ENCODE measurements around the gene CIC.

The CIC gene

DNA sequence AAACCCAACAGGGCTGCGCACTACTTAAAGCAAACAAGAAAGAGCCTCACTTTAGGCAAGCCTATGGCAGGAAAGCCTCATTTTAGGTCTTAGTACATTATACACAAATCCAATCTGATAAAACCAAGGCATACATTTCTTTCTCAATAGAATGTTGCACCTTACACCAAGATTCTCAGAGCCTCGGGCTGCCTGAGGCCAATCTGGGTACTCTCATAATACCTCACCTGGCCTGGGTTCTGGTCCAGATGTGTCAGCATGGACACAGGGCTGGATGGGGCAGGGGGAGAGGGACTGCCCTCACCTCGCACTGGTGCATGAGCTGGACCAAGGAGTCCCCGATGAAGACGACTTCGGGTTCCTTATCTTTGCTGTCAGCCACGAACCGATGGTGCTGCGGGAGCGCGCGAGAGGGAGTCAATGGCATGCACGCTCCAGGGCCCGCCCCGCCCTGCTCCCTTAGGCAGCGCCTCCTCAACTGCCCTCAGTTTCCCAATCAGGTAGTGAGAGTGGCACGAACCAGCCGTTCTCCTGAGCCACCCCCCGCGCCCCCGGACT is 32.7 kb downstream of the CIC start, which contains the start of gene PRR19:
PRR19 (plus strand) TSS at position 487 of the 558 bp plus-strand sequence. CDS start 7,453 bp downstream, outside the sequence.
- Histone ChIP-seq H3F3A (ENCODE audit: insufficient read depth, low read length) (no peaks in the 10 kb centered on the region; the same call in 1 of the 2 replicates), H3K4me3 (ENCODE audit: low read length) (peak within 1 kb of the TSS; percentile 89), H3K36me3 (replicated peaks; ENCODE audit: insufficient read depth, low read length) (no peaks in the 10 kb centered on the region), H3K27ac (ENCODE audit: low read length) (no peak within 1 kb of the TSS; the same call in 1 of the 2 replicates), H3K4me2 (ENCODE audit: low read depth, low read length) (peak within 1 kb of the TSS; percentile 97), H3K79me2 (ENCODE audit: low read length) (no peaks in the 10 kb centered on the region), H3K9me3 (replicated peaks; ENCODE audit: insufficient read depth, low read length) (no peaks in the 10 kb centered on the region), H2AFZ (ENCODE audit: low read length) (peak within 1 kb of the TSS; percentile 96), H3K4me1 (ENCODE audit: low read length) (peaks cover 3% of the 10 kb centered on the region; the same call in 1 of the 2 replicates), H4K20me1 (ENCODE audit: insufficient read depth, low read length) (no peaks in the 10 kb centered on the region), H3K9ac (ENCODE audit: low read length) (peak within 1 kb of the TSS; percentile 60), H3K27me3 (replicated peaks; ENCODE audit: insufficient read depth, low read length) (no peaks in the 10 kb centered on the region), H3K9me2 (replicated peaks; ENCODE audit: insufficient read depth, low read length) (no peaks in the 10 kb centered on the region)
- DNase-seq = no peak
- no peak for TF ChIP-seq EZH2phosphoT487 (IDR thresholded peaks at IDR 0.05; ENCODE audit: low read length)
- TF ChIP-seq, protein P1, sequence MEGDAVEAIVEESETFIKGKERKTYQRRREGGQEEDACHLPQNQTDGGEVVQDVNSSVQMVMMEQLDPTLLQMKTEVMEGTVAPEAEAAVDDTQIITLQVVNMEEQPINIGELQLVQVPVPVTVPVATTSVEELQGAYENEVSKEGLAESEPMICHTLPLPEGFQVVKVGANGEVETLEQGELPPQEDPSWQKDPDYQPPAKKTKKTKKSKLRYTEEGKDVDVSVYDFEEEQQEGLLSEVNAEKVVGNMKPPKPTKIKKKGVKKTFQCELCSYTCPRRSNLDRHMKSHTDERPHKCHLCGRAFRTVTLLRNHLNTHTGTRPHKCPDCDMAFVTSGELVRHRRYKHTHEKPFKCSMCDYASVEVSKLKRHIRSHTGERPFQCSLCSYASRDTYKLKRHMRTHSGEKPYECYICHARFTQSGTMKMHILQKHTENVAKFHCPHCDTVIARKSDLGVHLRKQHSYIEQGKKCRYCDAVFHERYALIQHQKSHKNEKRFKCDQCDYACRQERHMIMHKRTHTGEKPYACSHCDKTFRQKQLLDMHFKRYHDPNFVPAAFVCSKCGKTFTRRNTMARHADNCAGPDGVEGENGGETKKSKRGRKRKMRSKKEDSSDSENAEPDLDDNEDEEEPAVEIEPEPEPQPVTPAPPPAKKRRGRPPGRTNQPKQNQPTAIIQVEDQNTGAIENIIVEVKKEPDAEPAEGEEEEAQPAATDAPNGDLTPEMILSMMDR (IDR thresholded peaks at IDR 0.05; ENCODE audit: low read length) = no peak
- no peak for TF ChIP-seq EZH2 (optimal IDR thresholded peaks at IDR 0.05; ENCODE audit: low read depth, low read length)

DNA sequence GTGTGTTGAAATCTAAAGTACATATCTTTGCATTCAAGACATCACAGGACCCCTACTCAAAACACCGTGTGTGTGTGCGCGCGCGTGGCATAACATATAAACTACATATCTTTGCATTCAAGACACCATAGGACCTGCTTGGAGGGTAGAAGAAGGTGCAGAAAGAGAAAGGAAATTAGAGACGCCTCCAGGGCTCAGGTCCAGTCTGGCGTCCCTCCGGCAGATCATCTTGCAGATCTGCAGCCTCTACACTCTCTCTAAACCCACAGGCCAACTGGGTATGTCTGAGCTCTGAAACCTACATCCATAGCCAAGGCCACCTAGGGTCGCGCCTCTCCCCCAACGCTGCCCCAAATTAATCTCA is 34.0 kb downstream of the CIC start:
- no peak for DNase-seq
- H4K20me1 ChIP-seq (ENCODE audit: insufficient read depth, low read length) = no peaks in the 10 kb centered on the region
- H3K9me3 ChIP-seq (replicated peaks; ENCODE audit: insufficient read depth, low read length) = no peaks in the 10 kb centered on the region
- H3K4me1 ChIP-seq (ENCODE audit: low read length) = peaks cover 3% of the 10 kb centered on the region; the same call in 1 of the 2 replicates
- no peaks in the 10 kb centered on the region for H3K79me2 ChIP-seq (ENCODE audit: low read length)
- H3K9ac ChIP-seq (ENCODE audit: low read length) = peak overlapping the region; percentile 60; the same call in 1 of the 2 replicates
- no peaks in the 10 kb centered on the region for H3K27me3 ChIP-seq (replicated peaks; ENCODE audit: insufficient read depth, low read length)
- no peaks in the 10 kb centered on the region for H3K36me3 ChIP-seq (replicated peaks; ENCODE audit: insufficient read depth, low read length)
- peak overlapping the region; percentile 97; the same call in 1 of the 2 replicates for H3K4me2 ChIP-seq (ENCODE audit: low read depth, low read length)
- H3K27ac ChIP-seq (ENCODE audit: low read length) = no peak overlapping the region
- no peak for TF ChIP-seq EZH2 (optimal IDR thresholded peaks at IDR 0.05; ENCODE audit: low read depth, low read length)
- TF ChIP-seq, protein P1 (IDR thresholded peaks at IDR 0.05; ENCODE audit: low read length) = no peak
- TF ChIP-seq EZH2phosphoT487 (IDR thresholded peaks at IDR 0.05; ENCODE audit: low read length) = no peak
- H3K9me2 ChIP-seq (replicated peaks; ENCODE audit: insufficient read depth, low read length) = no peaks in the 10 kb centered on the region
- H2AFZ ChIP-seq (ENCODE audit: low read length) = peak overlapping the region; percentile 96
- no peaks in the 10 kb centered on the region; the same call in 1 of the 2 replicates for H3F3A ChIP-seq (ENCODE audit: insufficient read depth, low read length)
- peak overlapping the region; percentile 89 for H3K4me3 ChIP-seq (ENCODE audit: low read length)

DNA sequence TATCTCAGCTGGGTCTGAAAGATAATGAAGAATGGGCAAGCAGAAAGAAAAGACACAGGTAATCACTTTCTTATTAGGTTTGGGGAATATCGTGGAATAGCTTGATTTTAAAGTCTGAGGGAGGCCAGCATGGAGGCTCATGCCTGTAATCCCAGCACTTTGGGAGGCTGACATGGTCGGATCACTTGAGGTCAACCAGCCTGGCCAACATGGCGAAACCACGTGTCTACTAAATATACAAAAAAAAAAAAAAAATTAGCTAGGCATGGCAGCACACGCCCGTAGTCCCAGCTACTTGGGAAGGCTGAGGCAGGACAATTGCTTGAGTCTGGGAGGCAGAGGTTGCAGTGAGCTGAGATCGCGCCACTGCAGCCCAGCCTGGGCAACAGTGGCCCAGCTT is 34.8 kb downstream of the CIC start:
- no peaks in the 10 kb centered on the region for H3K9me2 ChIP-seq (replicated peaks; ENCODE audit: insufficient read depth, low read length)
- no peaks in the 10 kb centered on the region for H4K20me1 ChIP-seq (ENCODE audit: insufficient read depth, low read length)
- H3K4me1 ChIP-seq (ENCODE audit: low read length) = peaks cover 3% of the 10 kb centered on the region; the same call in 1 of the 2 replicates
- no peaks in the 10 kb centered on the region for H3K79me2 ChIP-seq (ENCODE audit: low read length)
- no peak overlapping the region for H3K4me3 ChIP-seq (ENCODE audit: low read length)
- no peaks in the 10 kb centered on the region for H3K27me3 ChIP-seq (replicated peaks; ENCODE audit: insufficient read depth, low read length)
- no peaks in the 10 kb centered on the region for H3K9me3 ChIP-seq (replicated peaks; ENCODE audit: insufficient read depth, low read length)
- no peak for DNase-seq
- H3F3A ChIP-seq (ENCODE audit: insufficient read depth, low read length) = no peaks in the 10 kb centered on the region; the same call in 1 of the 2 replicates
- no peak overlapping the region for H3K4me2 ChIP-seq (ENCODE audit: low read depth, low read length)
- no peak overlapping the region for H3K27ac ChIP-seq (ENCODE audit: low read length)
- no peaks in the 10 kb centered on the region for H3K36me3 ChIP-seq (replicated peaks; ENCODE audit: insufficient read depth, low read length)
- H2AFZ ChIP-seq (ENCODE audit: low read length) = no peak overlapping the region
- TF ChIP-seq, protein P1 (IDR thresholded peaks at IDR 0.05; ENCODE audit: low read length) = no peak
- TF ChIP-seq EZH2phosphoT487 (IDR thresholded peaks at IDR 0.05; ENCODE audit: low read length) = no peak
- TF ChIP-seq EZH2 (optimal IDR thresholded peaks at IDR 0.05; ENCODE audit: low read depth, low read length) = no peak
- H3K9ac ChIP-seq (ENCODE audit: low read length) = no peak overlapping the region
